ENCODE measurements around the gene RBM5.

DNA sequence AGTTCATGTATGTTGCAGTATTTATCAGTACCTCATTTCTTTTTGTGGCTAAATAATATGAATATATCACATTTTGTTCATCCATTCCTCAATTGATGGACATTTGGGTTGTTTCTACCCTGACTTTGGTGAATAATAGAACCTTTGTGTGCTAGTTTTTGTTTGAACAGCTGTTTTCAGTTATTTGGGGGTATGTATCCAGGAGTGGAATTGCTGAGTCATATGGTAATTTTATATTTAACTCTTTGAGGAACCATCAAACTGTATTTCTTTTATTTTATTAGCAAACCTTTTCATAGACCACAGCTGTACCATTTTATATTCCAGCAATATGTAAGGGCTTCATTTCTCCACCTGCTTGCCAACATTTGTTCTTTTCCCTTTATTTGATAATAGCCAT lies 38.4 kb upstream of the RBM5 start:
- TF ChIP-seq, protein P1, sequence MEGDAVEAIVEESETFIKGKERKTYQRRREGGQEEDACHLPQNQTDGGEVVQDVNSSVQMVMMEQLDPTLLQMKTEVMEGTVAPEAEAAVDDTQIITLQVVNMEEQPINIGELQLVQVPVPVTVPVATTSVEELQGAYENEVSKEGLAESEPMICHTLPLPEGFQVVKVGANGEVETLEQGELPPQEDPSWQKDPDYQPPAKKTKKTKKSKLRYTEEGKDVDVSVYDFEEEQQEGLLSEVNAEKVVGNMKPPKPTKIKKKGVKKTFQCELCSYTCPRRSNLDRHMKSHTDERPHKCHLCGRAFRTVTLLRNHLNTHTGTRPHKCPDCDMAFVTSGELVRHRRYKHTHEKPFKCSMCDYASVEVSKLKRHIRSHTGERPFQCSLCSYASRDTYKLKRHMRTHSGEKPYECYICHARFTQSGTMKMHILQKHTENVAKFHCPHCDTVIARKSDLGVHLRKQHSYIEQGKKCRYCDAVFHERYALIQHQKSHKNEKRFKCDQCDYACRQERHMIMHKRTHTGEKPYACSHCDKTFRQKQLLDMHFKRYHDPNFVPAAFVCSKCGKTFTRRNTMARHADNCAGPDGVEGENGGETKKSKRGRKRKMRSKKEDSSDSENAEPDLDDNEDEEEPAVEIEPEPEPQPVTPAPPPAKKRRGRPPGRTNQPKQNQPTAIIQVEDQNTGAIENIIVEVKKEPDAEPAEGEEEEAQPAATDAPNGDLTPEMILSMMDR (IDR thresholded peaks at IDR 0.05), result no peak
- TF ChIP-seq POLR2A (IDR thresholded peaks at IDR 0.05; ENCODE audit: low read depth) (no peak), EP300 (IDR thresholded peaks at IDR 0.05) (no peak)

All from esophagus muscularis mucosa (tissue), 4 donors.